Activated T-helper 1 cell treated with anti-CD3 and anti-CD28 coated beads, Interleukin-2, amount 50 U/mL, for 16 hours (primary cell): ENCODE data around the gene RPS8.
"Not testable (repeated sequence)": the region's sequence is repeated elsewhere in the genome, so short reads cannot be mapped to it uniquely, and the experiment has no call there.

ENCODE experiments used
- DNase-seq, 2 donors: peaks; one replicate each; pipeline ENCODE4 v3.0.0-alpha.2; 2020; ENCODE audit warnings: low read depth in 1 of 2, low spot score in 1 of 2

Gene RPS8

GRCh38 chr1:44819196-44819607 is 43.9 kb downstream of the RPS8 start:
- no peak for DNase-seq

GRCh38 chr1:44819608-44820327 is 44.4 kb downstream of the RPS8 start:
- peak; percentile 61 to 63 for DNase-seq

- no peak for DNase-seq
Observed at GRCh38 chr1:44820328-44821239, 45.2 kb downstream of the RPS8 start.

- no peak for DNase-seq
Observed at GRCh38 chr1:44821240-44821715, 45.9 kb downstream of the RPS8 start.

- DNase-seq: no peak
Observed at GRCh38 chr1:44822131-44822701, 46.9 kb downstream of the RPS8 start.

- DNase-seq: no peak
Observed at GRCh38 chr1:44822981-44823451, 47.7 kb downstream of the RPS8 start.

GRCh38 chr1:44824392-44824791 is 49.1 kb downstream of the RPS8 start:
- not testable (repeated sequence) for DNase-seq

GRCh38 chr1:44826375-44827196 is 51.2 kb downstream of the RPS8 start:
- DNase-seq: no peak

GRCh38 chr1:44827197-44828002 is 52.1 kb downstream of the RPS8 start:
- DNase-seq: no peak

- DNase-seq: no peak
Observed at GRCh38 chr1:44828003-44828651, 52.8 kb downstream of the RPS8 start.
